Body of pancreas (tissue), 4 donors: ENCODE data around the gene KIF27.
"Not testable (repeated sequence)": the region's sequence is repeated elsewhere in the genome, so short reads cannot be mapped to it uniquely, and the experiment has no call there.

Experiments used
- POLR2A ChIP-seq, 3 donors: fragments of 450-650 bp; IDR thresholded peaks; one replicate each; pipeline ENCODE4 v1.6.1; 2016; ENCODE audit warnings: antibody characterized with exemption in 3 of 3, mild to moderate bottlenecking in 2 of 3
- TF ChIP-seq, protein P1 (sequence below), 7 experiments: fragments of 450-650 bp in 4 of 7; fragments of 200-600 bp in 3 of 7; sonication (generic) in 3 of 7; IDR thresholded peaks; one replicate each; pipeline ENCODE4 v1.5.1; 2016 to 2019; ENCODE audit warnings: antibody characterized with exemption in 7 of 7

DNA sequence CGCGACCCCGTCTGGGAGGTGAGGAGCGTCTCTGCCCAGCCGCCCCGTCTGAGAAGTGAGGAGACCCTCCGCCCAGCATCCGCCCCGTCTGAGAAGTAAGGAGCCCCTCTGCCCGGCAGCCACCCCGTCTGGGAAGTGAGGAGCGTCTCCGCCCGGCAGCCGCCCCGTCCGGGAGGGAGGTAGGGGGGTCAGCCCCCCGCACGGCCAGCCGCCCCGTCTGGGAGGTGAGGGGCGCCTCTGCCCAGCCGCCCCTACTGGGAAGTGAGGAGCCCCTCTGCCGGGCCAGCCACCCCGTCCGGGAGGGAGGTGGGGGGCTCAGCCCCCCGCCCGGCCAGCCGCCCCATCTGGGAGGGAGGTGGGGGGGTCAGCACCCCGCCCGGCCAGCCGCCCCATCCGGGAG, 117.3 kb downstream of the KIF27 start:
- not testable (repeated sequence) for TF ChIP-seq POLR2A (IDR thresholded peaks at IDR 0.05)
- TF ChIP-seq, protein P1, sequence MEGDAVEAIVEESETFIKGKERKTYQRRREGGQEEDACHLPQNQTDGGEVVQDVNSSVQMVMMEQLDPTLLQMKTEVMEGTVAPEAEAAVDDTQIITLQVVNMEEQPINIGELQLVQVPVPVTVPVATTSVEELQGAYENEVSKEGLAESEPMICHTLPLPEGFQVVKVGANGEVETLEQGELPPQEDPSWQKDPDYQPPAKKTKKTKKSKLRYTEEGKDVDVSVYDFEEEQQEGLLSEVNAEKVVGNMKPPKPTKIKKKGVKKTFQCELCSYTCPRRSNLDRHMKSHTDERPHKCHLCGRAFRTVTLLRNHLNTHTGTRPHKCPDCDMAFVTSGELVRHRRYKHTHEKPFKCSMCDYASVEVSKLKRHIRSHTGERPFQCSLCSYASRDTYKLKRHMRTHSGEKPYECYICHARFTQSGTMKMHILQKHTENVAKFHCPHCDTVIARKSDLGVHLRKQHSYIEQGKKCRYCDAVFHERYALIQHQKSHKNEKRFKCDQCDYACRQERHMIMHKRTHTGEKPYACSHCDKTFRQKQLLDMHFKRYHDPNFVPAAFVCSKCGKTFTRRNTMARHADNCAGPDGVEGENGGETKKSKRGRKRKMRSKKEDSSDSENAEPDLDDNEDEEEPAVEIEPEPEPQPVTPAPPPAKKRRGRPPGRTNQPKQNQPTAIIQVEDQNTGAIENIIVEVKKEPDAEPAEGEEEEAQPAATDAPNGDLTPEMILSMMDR (IDR thresholded peaks at IDR 0.05), result not testable (repeated sequence)
